Effector memory CD8-positive, alpha-beta T cell (primary cell): ENCODE measurements around the gene WNT3.
"Not testable (repeated sequence)": the region's sequence is repeated elsewhere in the genome, so short reads cannot be mapped to it uniquely, and the experiment has no call there.

ENCODE experiments used
- ATAC-seq: fragments of 150-1000 bp; cut with Tn5 transposase; replicated peaks from 2 replicates; pipeline ENCODE4 v1.10.0; 2021; ENCODE audit warnings: mild to moderate bottlenecking, moderate library complexity
- DNase-seq, 3 experiments: peaks; one replicate each; pipeline ENCODE4 v3.0.0; 2021
- H3K27ac Mint-ChIP-seq, 2 donors: one replicate each; pipeline ENCODE4 v1.8.0; 2022; ENCODE audit warnings: mild to moderate bottlenecking in 2 of 2, mixed read lengths in 2 of 2, moderate library complexity in 2 of 2
- H3K27me3 Mint-ChIP-seq, 2 donors: one replicate each; pipeline ENCODE4 v1.8.0; 2022; ENCODE audit warnings: mixed read lengths in 2 of 2
- H3K36me3 Mint-ChIP-seq: one replicate; pipeline ENCODE4 v1.8.0; 2022; ENCODE audit warnings: mild to moderate bottlenecking, moderate library complexity, mixed read lengths; ENCODE audit not compliant: insufficient read depth
- H3K4me1 Mint-ChIP-seq, 2 donors: one replicate each; pipeline ENCODE4 v1.8.0; 2022; ENCODE audit warnings: low read depth in 2 of 2, mixed read lengths in 2 of 2
- H3K4me3 Mint-ChIP-seq, 2 donors: one replicate each; pipeline ENCODE4 v1.8.0; 2022; ENCODE audit warnings: mild to moderate bottlenecking in 2 of 2, mixed read lengths in 2 of 2, moderate library complexity in 2 of 2
- H3K9me3 Mint-ChIP-seq, 2 donors: one replicate each; pipeline ENCODE4 v1.8.0; 2022; ENCODE audit warnings: mixed read lengths in 2 of 2

The WNT3 gene

DNA sequence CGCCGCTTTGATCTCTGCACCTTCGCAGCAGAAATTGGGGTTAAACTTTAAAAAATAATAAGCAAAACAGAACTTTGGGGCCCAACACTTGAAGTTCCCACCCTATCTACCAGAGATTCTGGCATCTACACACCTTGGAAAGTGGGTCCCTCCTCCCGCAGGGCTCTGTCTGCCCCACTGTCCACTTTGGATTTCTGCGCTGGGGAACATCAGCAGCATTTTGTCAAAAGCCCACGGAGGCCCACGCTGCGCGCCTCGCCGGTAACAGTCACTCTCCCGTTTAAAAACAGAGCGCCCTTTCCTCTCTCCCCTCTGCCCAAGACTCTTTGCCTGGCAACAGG lies 32.2 kb upstream of the WNT3 start:
- no peaks in the 10 kb centered on the region for H3K9me3 Mint-ChIP-seq
- peaks cover 3% of the 10 kb centered on the region for H3K36me3 Mint-ChIP-seq
- peaks cover 74 to 96% of the 10 kb centered on the region in 2 donors for H3K27me3 Mint-ChIP-seq
- no peak for ATAC-seq
- peak overlapping the region in 1 of 2 donors; percentile 33 for H3K27ac Mint-ChIP-seq
- H3K4me3 Mint-ChIP-seq, result peak overlapping the region in 1 of 2 donors; percentile 23
- H3K4me1 Mint-ChIP-seq, result peaks cover 6 to 7% of the 10 kb centered on the region in 2 donors
- DNase-seq, result no peak

- H3K27ac Mint-ChIP-seq, result no peak overlapping the region
- no peak overlapping the region for H3K4me3 Mint-ChIP-seq
- peaks cover 6 to 7% of the 10 kb centered on the region in 2 donors for H3K4me1 Mint-ChIP-seq
- H3K27me3 Mint-ChIP-seq, result peaks cover 77 to 89% of the 10 kb centered on the region in 2 donors
- ATAC-seq (no peak), DNase-seq (no peak)
- peaks cover 3% of the 10 kb centered on the region for H3K36me3 Mint-ChIP-seq
- H3K9me3 Mint-ChIP-seq, result no peaks in the 10 kb centered on the region
These were observed 30.0 kb upstream of the WNT3 start for GRCh38 chr17:46848534-46848933.

DNA sequence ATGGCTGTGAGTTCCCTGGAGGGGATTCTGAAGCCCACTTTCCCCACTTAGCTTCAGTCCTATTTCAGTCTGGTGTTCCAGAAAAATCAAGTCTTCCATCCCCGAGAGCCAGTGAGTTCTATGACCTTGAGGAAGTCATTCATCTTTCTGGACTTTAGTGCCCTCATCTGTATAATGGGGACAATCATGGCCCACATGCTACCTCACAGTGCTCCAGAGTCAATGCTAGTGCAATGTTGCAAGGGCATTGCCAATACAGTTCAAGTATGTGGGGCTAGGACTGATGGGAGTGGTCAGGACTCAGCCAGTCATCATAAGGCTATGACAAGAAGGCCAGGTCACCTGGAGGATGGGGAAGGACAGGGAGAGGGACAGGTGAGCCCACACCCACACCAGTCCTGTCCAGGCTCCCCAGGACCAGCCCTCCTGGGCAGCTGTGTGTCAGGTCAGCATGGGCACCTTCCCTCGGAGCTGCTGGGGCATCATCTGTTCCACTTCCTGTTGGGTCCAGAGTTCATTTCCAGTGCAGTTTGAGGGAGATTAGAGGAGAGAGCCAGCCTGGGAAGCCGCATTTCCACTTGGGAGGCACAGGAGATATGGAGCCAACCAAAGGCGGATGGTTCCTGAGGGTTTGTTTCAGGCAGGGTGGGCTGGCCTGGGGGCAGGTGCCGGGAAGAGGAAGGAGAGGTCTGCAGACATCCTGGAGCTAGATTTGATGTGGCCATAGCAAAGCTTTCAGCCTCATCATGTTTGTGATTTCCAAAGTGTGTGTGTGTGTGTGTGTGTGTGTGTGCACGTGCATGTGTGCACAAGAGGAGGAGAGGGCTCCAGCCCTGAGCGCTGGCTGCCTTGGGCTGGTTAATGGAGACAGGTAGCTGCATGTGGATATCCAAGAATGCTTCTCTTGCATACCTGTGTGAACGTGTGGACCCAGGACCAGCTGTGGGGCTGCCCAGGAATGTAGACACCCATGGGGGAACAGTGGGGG lies 29.0 kb upstream of the WNT3 start:
- Mint-ChIP-seq H3K27me3 (peaks cover 78 to 89% of the 10 kb centered on the region in 2 donors), H3K4me3 (no peak overlapping the region), H3K4me1 (peaks cover 6 to 7% of the 10 kb centered on the region in 2 donors), H3K36me3 (peaks cover 3% of the 10 kb centered on the region), H3K9me3 (peaks cover 0 to 2% of the 10 kb centered on the region in 2 donors), H3K27ac (no peak overlapping the region)
- ATAC-seq, result no peak
- DNase-seq, result no peak

DNA sequence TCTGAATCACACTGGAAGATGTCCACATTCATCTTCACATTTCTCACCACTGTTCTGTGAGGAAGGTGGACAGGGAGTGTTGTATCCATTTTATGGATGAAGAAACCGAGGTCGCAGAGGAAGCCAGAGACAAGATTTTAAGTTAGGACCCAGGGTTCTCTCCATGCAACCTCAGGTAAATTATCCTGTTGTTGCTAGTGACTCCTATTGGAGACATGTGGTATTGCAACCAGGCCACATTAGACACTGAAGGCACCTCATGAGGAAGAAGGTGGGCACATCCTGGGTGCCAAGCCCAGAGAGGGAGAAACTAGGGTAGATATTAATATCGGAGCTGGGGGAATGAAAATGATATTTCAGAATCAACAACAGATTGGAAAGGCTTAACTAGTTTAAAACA lies 24.3 kb upstream of the WNT3 start:
- no peak overlapping the region for H3K27ac Mint-ChIP-seq
- DNase-seq, result no peak
- peaks cover 61 to 77% of the 10 kb centered on the region in 2 donors for H3K27me3 Mint-ChIP-seq
- H3K4me1 Mint-ChIP-seq, result peaks cover 3 to 4% of the 10 kb centered on the region in 2 donors
- no peak overlapping the region for H3K4me3 Mint-ChIP-seq
- ATAC-seq, result no peak
- peaks cover 0 to 2% of the 10 kb centered on the region in 2 donors for H3K9me3 Mint-ChIP-seq
- peaks cover 3% of the 10 kb centered on the region for H3K36me3 Mint-ChIP-seq

- DNase-seq (peak in 1 of 3 experiments; percentile 20), ATAC-seq (no peak)
- no peak overlapping the region for H3K27ac Mint-ChIP-seq
- H3K9me3 Mint-ChIP-seq, result peaks cover 0 to 2% of the 10 kb centered on the region in 2 donors
- H3K4me1 Mint-ChIP-seq, result peaks cover 3 to 4% of the 10 kb centered on the region in 2 donors
- peak overlapping the region in 1 of 2 donors; percentile 57 for H3K4me3 Mint-ChIP-seq
- peaks cover 57 to 73% of the 10 kb centered on the region in 2 donors for H3K27me3 Mint-ChIP-seq
- no peaks in the 10 kb centered on the region for H3K36me3 Mint-ChIP-seq
These were observed 23.3 kb upstream of the WNT3 start for GRCh38 chr17:46841561-46842379.

DNA sequence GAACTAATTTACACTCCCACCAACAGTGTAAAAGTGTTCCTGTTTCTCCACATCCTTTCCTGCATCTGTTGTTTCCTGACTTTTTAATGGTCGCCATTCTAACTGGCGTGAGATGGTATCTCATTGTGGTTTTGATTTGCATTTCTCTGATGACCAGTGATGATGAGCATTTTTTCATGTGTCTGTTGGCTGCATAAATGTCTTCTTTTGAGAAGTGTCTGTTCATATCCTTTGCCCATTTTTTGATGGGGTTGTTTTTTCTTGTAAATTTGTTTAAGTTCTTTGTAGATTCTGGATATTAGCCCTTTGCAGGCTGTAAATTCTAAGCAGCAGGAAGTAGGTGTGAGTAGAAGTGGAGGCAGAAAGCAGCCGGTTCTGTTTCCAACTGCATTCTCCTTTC lies 22.1 kb upstream of the WNT3 start:
- H3K9me3 Mint-ChIP-seq, ATAC-seq, H3K4me1 Mint-ChIP-seq, H3K36me3 Mint-ChIP-seq, H3K27ac Mint-ChIP-seq, H3K4me3 Mint-ChIP-seq, DNase-seq: not testable (repeated sequence)
- peaks cover 65 to 70% of the 10 kb centered on the region in 2 donors for H3K27me3 Mint-ChIP-seq

GRCh38 chr17:46839211-46839610 lies 20.7 kb upstream of the WNT3 start:
- no peak overlapping the region for H3K4me3 Mint-ChIP-seq
- DNase-seq (no peak), ATAC-seq (no peak)
- H3K4me1 Mint-ChIP-seq, result peaks cover 7 to 9% of the 10 kb centered on the region in 2 donors
- H3K9me3 Mint-ChIP-seq, result peaks cover 0 to 2% of the 10 kb centered on the region in 2 donors
- H3K36me3 Mint-ChIP-seq, result peaks cover 7% of the 10 kb centered on the region
- no peak overlapping the region for H3K27ac Mint-ChIP-seq
- H3K27me3 Mint-ChIP-seq, result peaks cover 55 to 69% of the 10 kb centered on the region in 2 donors

GRCh38 chr17:46837521-46837920 lies 19.0 kb upstream of the WNT3 start:
- Mint-ChIP-seq H3K36me3 (peaks cover 7% of the 10 kb centered on the region), H3K9me3 (no peaks in the 10 kb centered on the region), H3K4me3 (no peak overlapping the region), H3K27ac (no peak overlapping the region), H3K27me3 (peaks cover 41 to 72% of the 10 kb centered on the region in 2 donors), H3K4me1 (peaks cover 7 to 9% of the 10 kb centered on the region in 2 donors)
- no peak for DNase-seq
- ATAC-seq, result no peak

DNA sequence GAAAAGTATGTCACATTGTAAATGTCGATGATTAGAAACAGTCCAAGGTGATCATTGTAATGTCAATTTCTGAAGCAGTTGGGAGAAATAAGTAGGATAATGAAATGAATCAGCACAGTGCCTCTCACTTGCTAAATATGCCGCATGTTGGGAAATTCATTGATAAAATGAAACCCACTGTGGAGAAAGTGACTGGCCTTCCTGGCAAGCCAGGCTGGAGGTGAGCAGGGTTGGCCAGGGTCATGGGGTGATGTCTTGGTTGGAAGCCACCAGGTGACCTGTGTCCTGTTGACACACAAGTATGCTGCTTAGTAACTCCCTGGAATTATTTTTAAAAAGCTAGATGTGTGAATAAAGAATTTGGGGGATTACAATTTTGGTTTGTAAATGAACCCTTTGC lies 18.0 kb upstream of the WNT3 start:
- H3K36me3 Mint-ChIP-seq, result peaks cover 7% of the 10 kb centered on the region
- peaks cover 5 to 7% of the 10 kb centered on the region in 2 donors for H3K4me1 Mint-ChIP-seq
- peaks cover 40 to 74% of the 10 kb centered on the region in 2 donors for H3K27me3 Mint-ChIP-seq
- no peak for DNase-seq
- H3K9me3 Mint-ChIP-seq, result no peaks in the 10 kb centered on the region
- H3K27ac Mint-ChIP-seq, result peak overlapping the region; percentile 55 to 62
- no peak overlapping the region for H3K4me3 Mint-ChIP-seq
- ATAC-seq, result no peak

DNA sequence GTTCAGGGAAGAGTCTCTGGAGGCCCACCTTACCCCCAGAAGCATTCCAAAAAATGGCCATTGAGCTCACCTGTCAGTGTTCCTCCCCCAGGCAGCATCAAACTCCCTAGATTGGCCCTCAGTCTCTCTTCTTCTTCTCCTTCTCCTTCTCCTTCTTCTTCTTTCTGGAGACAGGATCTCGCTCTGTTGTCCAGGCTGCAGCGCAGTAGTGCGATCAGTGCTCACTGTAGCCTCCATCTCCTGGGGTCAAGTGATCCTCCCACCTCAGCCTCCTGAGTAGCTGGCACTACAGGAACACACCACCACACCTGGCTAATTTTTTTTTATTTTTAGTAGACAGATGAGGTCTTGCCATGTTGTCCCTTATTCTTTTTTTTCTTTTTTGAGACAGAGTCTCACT lies 16.4 kb upstream of the WNT3 start:
- DNase-seq (no peak), ATAC-seq (no peak)
- no peak overlapping the region for H3K4me3 Mint-ChIP-seq
- peaks cover 7% of the 10 kb centered on the region for H3K36me3 Mint-ChIP-seq
- H3K27me3 Mint-ChIP-seq, result peaks cover 34 to 74% of the 10 kb centered on the region in 2 donors
- H3K4me1 Mint-ChIP-seq, result peaks cover 3 to 5% of the 10 kb centered on the region in 2 donors
- peak overlapping the region in 1 of 2 donors; percentile 63 for H3K27ac Mint-ChIP-seq
- H3K9me3 Mint-ChIP-seq, result no peaks in the 10 kb centered on the region

DNA sequence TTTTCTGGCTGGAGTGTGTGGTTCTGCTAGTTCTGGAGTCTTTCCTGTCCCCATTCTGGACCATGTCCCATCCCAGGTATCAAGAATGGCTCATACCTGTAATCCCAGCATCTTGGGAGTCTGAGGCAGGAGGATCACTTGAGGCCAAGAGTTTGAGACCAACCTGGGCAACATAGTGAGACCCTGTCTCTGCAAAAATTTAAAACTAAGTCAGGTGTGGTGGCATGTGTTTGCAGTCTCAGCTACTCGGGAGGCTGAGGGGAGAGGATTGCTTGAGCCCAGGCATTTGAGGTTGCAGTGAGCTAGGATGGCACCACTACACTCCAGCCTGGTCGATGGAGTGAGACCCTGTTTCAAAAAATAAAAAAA lies 15.3 kb upstream of the WNT3 start:
- DNase-seq (no peak), ATAC-seq (no peak)
- peaks cover 7% of the 10 kb centered on the region for H3K36me3 Mint-ChIP-seq
- H3K27ac Mint-ChIP-seq, result no peak overlapping the region
- H3K4me3 Mint-ChIP-seq, result no peak overlapping the region
- H3K27me3 Mint-ChIP-seq, result peaks cover 37 to 76% of the 10 kb centered on the region in 2 donors
- peaks cover 3 to 5% of the 10 kb centered on the region in 2 donors for H3K4me1 Mint-ChIP-seq
- no peaks in the 10 kb centered on the region for H3K9me3 Mint-ChIP-seq

DNA sequence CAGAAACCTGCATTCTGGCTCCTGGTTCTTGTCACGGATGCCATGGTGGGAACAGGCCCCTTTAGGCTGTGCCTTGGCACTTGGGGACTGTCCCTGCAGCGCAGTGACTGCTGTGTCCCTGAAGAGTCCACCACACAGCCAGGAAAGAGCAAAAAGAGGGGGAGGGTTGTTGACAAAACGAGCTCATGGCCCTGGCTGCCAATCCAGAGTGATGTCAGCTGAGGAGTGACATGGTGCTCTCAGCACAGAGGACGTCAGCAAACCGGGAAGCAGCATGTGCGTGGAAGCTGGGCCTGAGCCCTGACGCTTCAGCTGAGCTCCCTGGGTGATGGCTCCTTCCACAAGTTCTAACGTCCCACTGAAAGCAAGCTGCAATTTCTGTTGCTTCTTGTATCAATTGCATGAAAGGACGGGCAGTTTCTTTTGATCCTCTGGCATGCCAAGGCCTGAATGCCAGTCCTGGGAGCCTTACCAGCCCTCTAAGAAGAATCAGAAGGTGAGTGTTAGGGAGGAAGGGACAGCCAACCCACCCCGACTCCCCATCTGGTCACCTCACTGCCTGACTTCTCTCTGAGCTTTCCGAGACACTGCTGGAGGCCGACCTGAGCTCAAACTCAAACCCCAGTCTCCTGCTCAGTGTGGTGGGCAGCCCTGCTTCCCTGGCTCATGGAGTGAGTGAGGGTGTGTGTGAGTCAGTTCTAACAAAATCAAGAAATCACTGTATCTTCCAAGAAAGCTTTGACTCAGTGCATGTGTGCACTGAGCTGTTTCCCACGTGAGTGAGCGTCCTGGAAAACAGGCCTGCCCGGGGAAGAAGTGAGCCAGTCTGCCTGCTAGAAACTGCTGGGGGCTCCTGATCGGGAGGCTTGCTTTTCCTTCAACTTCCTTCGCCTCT lies 14.7 kb upstream of the WNT3 start:
- H3K4me1 Mint-ChIP-seq, result peaks cover 3 to 5% of the 10 kb centered on the region in 2 donors
- H3K4me3 Mint-ChIP-seq, result no peak overlapping the region
- H3K27ac Mint-ChIP-seq, result peak overlapping the region in 1 of 2 donors; percentile 41
- DNase-seq (no peak), ATAC-seq (no peak)
- peaks cover 38 to 79% of the 10 kb centered on the region in 2 donors for H3K27me3 Mint-ChIP-seq
- H3K36me3 Mint-ChIP-seq, result peaks cover 7% of the 10 kb centered on the region
- no peaks in the 10 kb centered on the region for H3K9me3 Mint-ChIP-seq
